Head of caudate nucleus (tissue), 42 donors: ENCODE results near the gene MRPL27.

ENCODE experiments used
- DNase-seq, 42 donors: peaks; one replicate each; pipeline versions ENCODE4 v3.0.0 to v3.0.0-alpha.2; 2020 to 2021; ENCODE audit warnings: mixed read lengths in 7 of 42
- intact Hi-C: fragments of 100-400 bp; cut with DNase I; formaldehyde crosslinking; loops from one replicate; pipeline ENCODE4 v1.15.0; 2022

Gene MRPL27

DNA sequence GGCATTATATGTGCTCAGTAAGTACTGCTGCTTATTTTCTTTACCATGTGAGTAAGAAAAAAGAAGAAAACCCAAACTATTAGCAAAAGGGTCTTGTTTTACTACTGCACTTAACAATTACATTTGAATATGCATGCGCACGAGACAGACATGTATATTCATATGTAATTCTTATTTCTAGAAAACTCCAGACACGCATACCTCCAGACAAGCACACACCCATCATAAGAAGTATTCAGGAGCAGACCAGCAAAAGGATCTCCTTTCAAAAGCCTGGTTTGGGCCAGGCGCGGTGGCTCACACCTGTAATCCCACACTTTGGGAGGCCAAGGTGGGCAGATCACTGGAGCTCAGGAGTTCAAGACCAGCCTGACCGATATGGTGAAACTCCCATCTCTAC, 16.6 kb upstream of the MRPL27 start:
- intact Hi-C loops = no loop called here
- DNase-seq = no peak

DNA sequence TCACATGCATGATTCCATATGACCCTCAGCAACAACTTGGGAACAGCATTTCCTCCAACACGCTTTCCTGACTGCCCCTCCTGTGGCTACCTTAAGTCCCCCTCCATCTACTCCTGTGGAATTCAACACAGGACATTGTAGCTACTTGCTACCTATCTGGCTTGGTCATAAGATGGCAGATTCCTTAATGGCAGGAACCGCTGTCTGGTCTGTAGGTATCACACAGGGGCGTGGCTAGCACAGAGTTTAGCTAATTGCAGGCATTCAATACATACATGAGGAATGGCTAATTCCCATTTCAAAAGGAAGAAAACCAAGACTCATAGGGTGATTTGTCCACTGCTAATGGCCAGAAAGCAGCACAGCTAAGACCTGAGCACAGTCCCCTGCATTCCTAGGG, 15.7 kb upstream of the MRPL27 start:
- DNase-seq = no peak
- intact Hi-C loops = no loop called here

DNA sequence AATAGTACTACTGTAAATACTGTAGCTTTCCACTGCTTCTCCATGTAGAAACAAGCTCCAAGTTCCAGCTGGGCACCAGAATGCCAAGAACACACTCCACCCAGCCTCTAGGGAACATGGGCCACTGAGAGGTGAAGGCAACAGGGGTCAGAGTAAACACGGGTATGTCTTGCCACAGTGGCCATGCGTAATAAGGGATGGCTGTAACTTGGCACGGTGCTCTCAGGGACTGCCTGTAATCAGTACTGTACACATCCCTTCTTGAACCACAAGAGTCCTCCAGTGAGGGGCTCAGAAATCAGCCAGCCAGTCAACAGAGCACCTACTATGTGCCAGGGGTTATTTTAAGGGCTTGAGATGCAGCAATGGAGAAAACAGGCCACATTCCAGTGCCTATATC, 13.5 kb upstream of the MRPL27 start:
- intact Hi-C loops = no loop called here
- no peak for DNase-seq

DNA sequence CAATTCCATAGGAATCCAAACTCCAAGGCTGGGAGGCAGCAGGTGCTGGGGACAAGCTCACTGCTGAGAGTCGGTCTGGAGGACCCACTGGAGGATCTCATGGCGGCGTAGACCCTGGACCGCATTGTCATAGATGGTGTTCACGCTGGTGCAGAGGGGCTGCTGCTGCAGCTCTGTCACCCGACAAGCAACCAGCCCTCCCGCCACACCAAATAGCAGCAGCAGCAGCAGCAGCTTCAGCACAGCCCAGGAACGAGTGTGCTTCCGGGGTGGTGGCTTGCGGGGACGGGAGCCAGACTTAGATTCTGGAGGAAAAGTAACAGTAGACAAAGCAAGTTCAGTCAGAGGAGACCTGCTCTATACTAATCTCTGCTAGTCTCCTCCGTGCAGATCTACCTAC, 9.9 kb upstream of the MRPL27 start:
- no peak for DNase-seq
- intact Hi-C loops = no loop called here

DNA sequence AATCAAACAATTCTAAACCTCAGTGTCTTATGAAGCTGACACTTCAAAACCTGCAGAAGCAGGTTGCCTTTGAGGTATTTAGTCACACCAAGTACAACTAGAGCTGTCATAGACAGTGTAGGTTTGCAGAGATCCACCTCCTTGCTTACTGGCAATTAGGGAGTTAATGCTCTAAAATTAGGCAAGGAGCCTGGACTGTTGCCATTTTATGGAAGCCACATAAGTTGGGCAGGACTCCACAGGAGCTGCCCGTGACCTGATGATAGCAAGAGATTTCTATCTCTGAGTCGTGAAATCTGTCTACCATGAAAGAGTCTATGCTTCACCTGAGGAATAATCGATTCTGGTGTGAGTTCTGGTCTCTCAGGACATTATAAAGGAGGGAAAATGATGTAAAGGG, 8.9 kb upstream of the MRPL27 start:
- intact Hi-C loops = no loop called here
- no peak for DNase-seq

DNA sequence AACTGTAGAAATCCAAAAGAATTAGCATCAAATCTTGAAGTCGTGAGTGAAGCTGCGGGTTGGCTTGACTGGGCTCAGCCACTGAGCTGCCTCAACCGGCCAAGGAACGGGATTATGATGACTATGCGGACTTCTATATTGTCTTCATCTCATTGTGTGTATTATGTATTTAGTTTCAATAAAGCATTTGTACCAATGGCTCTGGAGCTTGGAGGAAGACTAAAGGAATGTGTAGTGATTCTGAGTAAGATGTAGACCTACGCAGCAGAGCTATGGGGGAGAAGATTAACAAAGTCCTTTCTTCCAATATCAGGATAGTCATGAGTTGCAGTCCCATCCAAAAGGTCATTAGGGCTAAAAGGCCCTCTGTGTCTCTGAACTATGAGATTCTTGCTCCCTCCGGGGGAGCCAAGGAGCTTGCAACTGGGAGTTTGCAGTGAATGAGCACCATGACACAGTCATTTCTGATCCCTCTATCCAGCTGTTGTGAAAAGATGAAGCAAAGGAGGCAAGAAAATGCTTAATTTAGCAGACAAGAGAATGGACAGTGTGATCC, 8.4 kb upstream of the MRPL27 start:
- no peak for DNase-seq
- intact Hi-C loops = no loop called here

DNA sequence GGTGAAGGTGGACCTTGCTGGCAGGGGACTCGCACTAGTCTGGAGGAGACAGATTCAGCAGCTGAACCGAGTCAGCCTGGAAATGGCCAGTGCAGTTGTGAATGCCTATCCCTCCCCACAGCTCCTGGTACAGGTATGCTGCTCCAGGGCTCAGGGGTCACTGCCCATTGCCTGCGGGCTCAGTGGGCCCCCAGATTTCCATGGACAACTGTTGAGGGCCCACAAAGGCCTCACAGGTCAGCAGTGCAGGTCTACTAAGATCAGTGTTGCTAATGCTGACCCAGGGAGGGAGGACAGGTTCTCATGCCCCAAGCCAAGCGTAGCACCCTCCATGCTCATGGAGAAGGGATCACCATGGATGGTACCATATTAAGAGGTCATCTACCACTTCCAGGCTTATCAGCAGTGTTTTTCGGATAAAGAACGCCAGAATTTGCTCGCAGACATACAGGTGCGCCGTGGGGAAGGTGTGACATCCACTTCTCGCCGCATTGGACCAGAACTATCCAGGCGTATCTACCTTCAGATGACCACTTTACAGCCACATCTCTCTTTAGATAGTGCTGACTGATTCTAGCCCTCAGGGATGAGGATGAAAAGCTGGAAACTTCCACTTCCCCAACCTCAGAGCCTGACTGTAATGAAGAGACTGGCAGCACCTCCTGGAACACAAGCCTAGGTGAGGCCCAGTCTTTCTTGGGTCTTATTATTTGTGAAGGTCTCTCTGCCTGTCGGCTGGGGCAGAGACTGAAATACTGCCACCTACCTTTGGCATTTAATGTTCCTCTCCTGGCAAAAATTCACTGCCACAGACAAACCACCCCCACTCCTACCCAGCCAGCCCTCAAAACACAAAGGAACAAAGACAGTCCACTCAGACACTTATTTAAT, 7.6 kb upstream of the MRPL27 start:
- DNase-seq = no peak
- intact Hi-C loops = no loop called here

DNA sequence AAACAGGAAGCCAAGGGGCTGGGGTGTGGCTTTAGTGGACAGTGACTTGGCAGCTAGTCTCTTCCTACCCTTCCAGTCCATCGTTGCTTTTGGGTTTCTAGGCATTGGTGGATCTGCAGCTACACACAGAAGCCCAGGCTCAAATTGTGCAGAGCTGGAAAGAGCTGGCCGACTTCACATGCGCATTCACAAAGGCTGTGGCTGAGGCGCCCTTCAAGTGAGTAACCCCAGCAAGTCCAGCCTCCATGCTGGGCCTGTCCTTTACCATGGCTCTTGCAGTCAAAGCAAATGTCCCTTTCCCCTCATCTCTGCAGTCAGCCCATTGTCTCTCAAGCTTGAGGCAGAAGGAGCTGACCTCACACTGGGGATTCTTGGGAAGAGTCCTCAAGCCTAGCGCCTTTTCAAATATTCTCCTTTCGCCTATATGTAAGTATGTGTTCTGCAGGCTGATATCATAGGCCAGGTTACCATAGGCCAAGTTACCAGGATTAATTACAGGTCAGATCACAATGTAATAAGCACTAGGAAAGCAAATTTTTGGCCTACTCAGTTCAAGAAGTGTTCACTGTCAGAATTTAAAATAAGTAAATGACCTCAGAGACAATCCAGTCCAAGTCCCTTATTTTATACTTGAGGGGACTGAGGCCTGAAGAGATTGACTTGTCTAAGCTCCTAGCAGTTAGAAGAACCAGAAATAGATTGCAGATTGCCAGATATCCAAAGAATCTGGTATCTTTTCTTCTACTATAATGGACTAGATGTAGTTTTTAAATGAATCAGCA, 6.6 kb upstream of the MRPL27 start:
- intact Hi-C loops = no loop called here
- DNase-seq = no peak

DNA sequence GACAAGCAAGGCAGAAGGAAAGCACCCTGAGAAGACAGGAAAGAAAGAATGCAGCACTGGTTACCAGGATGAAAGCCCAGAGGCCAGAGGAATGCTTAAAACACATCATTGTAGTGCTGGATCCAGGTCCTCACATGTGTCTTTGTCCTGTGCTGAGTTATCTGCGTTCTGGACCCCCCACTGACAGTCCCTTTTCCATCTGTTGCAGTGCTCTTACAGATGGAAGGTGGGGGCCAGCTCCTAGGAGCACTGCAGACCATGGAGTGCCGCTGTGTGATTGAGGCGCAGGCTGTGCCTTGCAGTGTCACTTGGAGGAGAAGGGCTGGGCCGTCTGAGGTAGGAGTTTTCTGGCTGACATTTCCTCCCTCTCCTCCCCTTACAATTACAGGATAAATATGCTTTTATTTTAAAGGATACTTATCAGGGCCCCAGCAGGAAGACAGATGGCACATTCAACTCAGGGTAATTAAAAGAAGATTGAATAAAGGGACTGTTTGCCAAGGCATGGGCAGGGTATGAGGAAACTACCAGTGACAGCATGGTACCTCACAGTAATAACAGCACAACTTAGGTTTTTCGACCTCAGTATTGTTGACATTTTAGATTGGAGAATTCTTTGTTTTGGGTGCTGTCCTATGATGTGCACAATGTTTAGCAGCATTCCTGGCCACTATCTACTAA, 3.0 kb upstream of the MRPL27 start:
- DNase-seq = no peak
- intact Hi-C loops = no loop called here

DNA sequence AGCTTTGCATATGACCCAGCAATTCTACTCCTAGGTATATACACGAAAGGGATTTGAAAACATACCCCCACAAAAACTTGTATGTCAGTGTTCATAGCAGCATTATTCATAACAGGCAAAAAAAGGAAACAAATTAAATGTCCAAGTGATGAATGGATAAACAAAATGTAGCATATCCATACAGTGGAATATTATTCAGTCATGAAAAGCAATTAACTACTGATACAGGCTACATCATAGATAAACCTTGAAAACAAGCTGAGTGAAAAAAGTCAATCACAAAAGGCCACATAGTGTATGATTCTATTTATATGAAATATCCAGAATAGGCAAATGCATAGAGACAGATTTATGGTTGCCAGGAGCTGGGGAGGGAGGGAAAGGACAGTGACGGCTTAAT, 721 bp upstream of the MRPL27 start:
- DNase-seq = no peak

DNA sequence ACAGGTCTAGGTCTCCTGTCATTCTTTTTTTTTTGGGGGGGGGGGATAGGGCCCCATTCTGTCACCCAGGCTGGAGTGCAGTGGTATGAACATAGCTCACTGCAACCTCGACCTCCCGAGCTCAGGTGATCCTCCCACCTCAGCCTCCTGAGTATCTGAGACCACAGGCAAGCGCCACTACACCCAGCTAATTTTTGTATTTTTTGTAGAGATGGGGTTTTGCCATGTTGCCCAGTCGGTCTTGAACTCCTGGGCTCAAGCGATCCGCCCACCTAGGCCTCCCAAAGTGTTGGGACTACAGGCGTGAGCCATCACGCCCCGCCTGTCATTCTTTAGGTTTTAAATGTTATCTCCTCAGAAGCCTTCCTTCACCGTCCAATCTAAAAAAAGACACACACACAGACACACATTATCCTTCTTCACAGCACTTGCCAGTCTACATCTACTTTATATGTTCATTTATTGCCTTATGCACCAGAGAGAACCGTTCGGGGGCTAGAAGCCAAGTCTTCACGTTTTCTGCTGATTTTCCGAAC, 694 bp downstream of the MRPL27 start:
- intact Hi-C loops = no loop called here
- no peak for DNase-seq

More for the DNA sequence above, 721 bp upstream of the MRPL27 start:
- intact Hi-C loops = no loop called here

DNA sequence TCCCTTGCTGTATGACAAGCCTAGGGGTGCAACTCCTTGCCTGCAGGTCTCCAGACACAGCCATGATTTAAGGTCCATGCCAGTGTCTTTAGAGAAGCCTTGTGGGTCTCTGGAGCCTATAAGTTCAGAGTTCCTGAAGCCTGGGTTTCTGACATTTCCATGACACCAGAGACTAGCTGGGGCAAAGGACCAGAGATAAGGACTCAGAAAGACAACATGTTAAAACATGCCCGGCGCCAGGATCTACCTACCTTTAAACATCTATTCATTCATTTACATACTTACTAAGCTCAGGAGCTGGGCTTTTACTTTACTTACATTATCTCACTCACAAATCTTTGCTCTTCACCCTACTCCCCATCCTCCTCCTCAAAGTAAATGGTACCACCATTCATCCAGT, 1.5 kb downstream of the MRPL27 start:
- intact Hi-C loops = no loop called here
- no peak for DNase-seq

DNA sequence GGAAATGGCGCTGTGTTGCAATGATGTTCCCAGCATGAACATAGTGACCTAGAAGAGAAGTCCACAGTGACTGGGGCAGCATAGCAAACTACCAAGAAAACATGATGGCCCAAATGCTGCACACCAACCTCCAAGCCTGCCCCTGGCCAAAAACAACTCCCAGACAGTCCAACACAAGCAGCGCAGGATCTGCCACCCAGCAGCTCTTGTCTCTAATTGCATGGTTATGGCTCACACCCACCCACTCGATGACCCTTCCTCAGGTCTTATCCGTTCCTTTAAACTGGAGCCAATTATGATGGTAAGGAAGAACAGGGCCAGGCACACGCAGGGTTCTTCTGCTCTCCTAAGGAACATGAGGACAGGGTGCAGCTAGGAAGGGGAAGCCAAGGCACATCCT, 2.9 kb downstream of the MRPL27 start:
- DNase-seq = no peak
- intact Hi-C loops = no loop called here

DNA sequence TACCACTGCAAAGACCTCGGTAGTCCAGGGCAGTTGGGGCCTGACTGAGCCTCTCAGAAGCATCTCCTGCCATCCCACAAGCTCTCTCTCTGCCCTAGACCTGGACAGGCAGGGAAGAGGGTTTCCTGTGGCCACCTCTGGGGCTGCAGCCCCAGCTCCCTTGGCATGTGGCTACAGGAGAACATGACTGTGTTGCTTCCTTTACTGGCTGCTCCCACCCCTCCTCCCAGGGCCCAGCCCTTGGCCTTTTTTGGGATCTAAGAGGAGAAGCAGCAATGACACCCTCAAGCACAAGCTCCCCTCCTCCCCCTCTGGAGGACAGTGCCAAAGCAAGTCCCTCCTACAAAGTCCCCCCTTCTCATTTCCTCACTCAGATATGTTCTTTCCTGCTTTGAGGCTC, 5.6 kb downstream of the MRPL27 start:
- intact Hi-C loops = no loop called here
- DNase-seq = no peak

DNA sequence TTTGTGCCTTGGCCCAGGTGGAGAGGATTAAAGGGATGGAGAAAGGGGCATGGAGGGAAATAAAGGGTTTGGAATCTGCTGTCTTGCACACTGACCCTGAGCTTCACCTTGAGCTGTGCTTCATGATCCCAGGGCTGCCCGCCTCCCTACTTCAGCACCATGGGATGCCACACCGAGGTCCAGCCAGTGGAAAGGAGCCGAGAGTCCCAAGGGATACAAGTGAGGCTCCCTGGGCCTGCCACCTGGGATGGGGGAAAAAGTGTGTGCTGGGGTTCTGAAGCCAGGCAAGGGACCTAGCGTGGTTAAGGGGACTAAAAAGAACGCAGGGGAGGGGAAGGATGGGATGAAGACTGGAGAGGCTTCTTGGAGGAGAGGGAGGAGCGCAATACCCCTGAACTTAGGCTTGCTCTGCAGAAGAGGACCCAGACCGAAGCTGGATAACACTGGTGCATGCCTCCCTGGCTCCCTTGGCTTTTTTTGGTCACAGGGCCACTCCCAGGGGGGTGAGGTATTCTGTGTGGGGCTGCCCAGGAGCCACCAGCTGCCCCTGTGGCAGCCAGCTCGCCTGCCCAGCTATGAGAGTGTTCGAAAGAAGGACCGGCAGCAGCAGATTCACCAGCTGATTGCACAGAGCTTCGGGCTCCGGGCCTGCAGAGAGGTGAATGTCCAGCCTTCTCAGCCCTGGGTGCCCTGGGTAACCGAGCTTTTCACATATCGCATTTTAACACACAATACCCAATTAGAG, 7.2 kb downstream of the MRPL27 start:
- no peak for DNase-seq
- intact Hi-C loops = no loop called here

DNA sequence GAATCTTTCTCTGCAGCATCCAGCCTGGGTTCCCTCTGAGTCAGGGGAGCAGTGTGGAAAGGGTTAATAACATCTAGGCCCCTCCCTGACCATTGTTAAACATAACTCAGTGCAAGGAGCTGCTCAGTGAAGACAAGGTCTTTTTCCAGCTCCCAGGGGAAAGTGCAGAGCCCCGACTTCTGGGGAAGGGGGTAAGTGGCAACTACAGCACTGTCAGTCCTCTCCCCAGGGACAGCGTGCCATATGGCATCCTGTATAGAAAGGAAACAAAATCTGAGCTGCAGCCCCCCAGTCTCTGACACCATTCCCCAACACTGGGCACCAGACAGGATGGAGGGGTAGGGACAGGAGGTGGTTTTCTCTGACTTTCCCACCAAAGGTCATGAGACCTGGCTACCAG, 7.8 kb downstream of the MRPL27 start:
- intact Hi-C loops = no loop called here
- peak in 1 of 42 donors; percentile 12 for DNase-seq

DNA sequence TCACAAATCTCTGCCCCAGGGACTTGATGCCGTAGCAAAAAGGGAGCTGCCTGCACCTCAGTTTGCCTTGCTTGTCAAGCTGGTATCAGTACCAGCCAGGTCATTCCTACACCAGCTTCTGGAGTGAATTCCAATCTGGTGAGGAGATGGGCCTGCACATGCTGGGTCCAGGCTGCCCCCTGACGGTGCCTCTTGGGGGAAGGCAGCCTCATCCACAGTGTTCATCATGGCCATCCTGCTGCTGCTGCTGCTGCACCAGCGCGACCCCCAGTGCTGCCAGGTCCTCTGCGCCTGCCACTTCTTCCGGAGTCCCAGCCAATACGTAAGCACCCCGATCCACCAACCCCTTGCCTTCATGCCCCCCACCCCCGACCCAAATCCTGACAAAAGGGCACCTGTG, 8.3 kb downstream of the MRPL27 start:
- intact Hi-C loops = no loop called here
- peak in 1 of 42 donors; percentile 12 for DNase-seq

DNA sequence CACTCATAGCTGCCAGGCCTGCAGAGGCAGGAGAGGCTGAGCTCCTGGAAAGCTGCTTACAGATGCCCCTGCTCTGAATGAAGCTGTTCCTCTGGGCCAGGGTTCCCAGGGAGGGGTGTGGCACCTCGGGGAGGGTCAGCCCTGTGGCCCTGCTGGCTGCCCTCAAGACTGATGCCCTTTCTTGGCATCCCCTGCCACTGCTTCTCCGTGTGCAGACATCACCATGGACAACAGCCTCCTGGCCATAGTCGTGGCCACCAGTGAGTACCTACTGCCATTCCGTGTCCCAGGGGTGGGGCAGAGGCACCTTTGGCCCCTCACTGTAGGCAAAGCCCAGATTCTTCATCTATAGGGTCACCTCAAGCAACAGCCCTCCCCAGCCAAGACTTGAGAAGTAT, 8.9 kb downstream of the MRPL27 start:
- intact Hi-C loops = no loop called here

More for the DNA sequence above, 8.9 kb downstream of the MRPL27 start:
- no peak for DNase-seq
